Endodermal cell (in vitro differentiated cells): ENCODE results near the gene CATSPER2. TPM values are rescaled to one million over a fixed set of nuclear protein-coding genes. Genes with fewer than 3 reads are reported as not detected.
"Not testable (repeated sequence)": the region's sequence is repeated elsewhere in the genome, so short reads cannot be mapped to it uniquely, and the experiment has no call there.

Experiments used
- DNase-seq: peaks from one replicate; pipeline ENCODE4 v3.0.0-alpha.2; 2017
- H3K27ac ChIP-seq: 2 replicates; pipeline ENCODE4 v1.5.1; 2013; ENCODE audit warnings: mild to moderate bottlenecking, low read depth, low read length, moderate library complexity
- H3K27me3 ChIP-seq: 2 replicates; pipeline ENCODE4 v1.6.1; 2013; ENCODE audit warnings: mild to moderate bottlenecking, low read length, moderate library complexity; ENCODE audit not compliant: insufficient read depth, control insufficient read depth, poor library complexity, severe bottlenecking
- H3K36me3 ChIP-seq: 2 replicates; pipeline ENCODE4 v1.7.0; 2013; ENCODE audit warnings: mild to moderate bottlenecking, low read length, moderate library complexity; ENCODE audit not compliant: control insufficient read depth, insufficient read depth
- H3K4me1 ChIP-seq: one replicate; pipeline ENCODE4 v1.7.0; 2013; ENCODE audit warnings: low read length; ENCODE audit not compliant: control insufficient read depth, insufficient read depth
- H3K4me3 ChIP-seq: 2 replicates; pipeline ENCODE4 v1.5.1; 2013; ENCODE audit warnings: mild to moderate bottlenecking, low read length, moderate library complexity
- H3K9ac ChIP-seq: 2 replicates; pipeline ENCODE4 v1.6.1; 2013; ENCODE audit warnings: mild to moderate bottlenecking, low read length, moderate library complexity; ENCODE audit not compliant: poor library complexity, severe bottlenecking; ENCODE audit errors: extremely low read depth
- H3K9me3 ChIP-seq: 2 replicates; pipeline ENCODE4 v1.6.1; 2013; ENCODE audit warnings: mild to moderate bottlenecking, low read length, moderate library complexity; ENCODE audit not compliant: control insufficient read depth
- H3K27ac Mint-ChIP-seq: 2 replicates; pipeline ENCODE4 v1.8.0; 2020; ENCODE audit warnings: mixed read lengths
- H3K27me3 Mint-ChIP-seq: 2 replicates; pipeline ENCODE4 v1.8.0; 2021; ENCODE audit warnings: mild to moderate bottlenecking, mixed read lengths; ENCODE audit not compliant: insufficient read depth
- H3K36me3 Mint-ChIP-seq: 2 replicates; pipeline ENCODE4 v1.8.0; 2020; ENCODE audit warnings: low read depth, mixed read lengths
- H3K4me1 Mint-ChIP-seq: 2 replicates; pipeline ENCODE4 v1.8.0; 2020; ENCODE audit warnings: mixed read lengths
- H3K4me3 Mint-ChIP-seq: 2 replicates; pipeline ENCODE4 v1.8.0; 2020; ENCODE audit warnings: mild to moderate bottlenecking, moderate library complexity, mixed read lengths
- H3K9me3 Mint-ChIP-seq: 2 replicates; pipeline ENCODE4 v1.8.0; 2020; ENCODE audit warnings: mild to moderate bottlenecking, mixed read lengths
- WGBS, 2 experiments: methylation state at CpG; one replicate each; pipeline versions ENCODE4 v1.1.5 to v1.1.7; 2013; ENCODE audit warnings: missing lambda C conversion rate in 2 of 2, mixed read lengths in 1 of 2; ENCODE audit not compliant: insufficient coverage in 1 of 2, insufficient read length in 1 of 2; 5-methylcytosine and 5-hydroxymethylcytosine counted together
- total RNA-seq, 2 donors: library from RNA; stranded (reverse); fragmentation: NEBNext Ultra II Directional in 1 of 2; extraction: Animal tissue kit (Norgen Biotek cat#: 25700) in 1 of 2; gene quantifications; 2 replicates in 1 of 2; 3 replicates in 1 of 2; pipeline ENCODE4 v1.2.1, GENCODE V29; 2021

CATSPER2 gene
- total RNA-seq, 2 donors from 2014 or later = 1.2 to 1.5 TPM

DNA sequence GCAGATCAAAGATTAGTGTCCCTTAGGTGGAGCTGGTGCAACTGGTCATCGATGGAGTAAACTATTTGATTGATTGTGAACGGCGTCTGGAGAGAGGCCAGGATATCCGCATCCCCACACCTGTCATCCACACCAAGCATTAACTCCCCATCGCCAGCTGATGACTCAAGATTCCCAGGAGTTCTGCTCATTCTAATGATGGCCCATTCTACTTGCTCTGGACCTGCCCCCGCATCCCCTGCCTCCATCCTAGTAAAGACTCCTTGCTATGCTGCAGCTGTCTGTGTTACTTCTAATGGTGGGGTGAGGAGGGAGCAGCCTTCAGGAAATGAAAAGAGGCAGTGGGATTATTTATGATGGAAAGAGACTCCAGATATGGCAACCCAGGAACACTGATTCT lies 49.5 kb downstream of the CATSPER2 start:
- H3K9me3 ChIP-seq, H3K36me3 ChIP-seq, H3K4me1 ChIP-seq, H3K4me3 Mint-ChIP-seq, H3K4me1 Mint-ChIP-seq, H3K4me3 ChIP-seq, H3K27ac Mint-ChIP-seq, H3K9me3 Mint-ChIP-seq, DNase-seq, H3K27ac ChIP-seq, H3K9ac ChIP-seq, H3K36me3 Mint-ChIP-seq: not testable (repeated sequence)
- peaks cover 11% of the 10 kb centered on the region for H3K27me3 ChIP-seq
- peaks cover 20% of the 10 kb centered on the region for H3K27me3 Mint-ChIP-seq
- 100% methylated on average over 1 of the region's 6 CpGs; no CpG with 5 or more reads in 1 of the 2 experiments for WGBS, 2 experiments

- not testable (repeated sequence) for H3K9me3 ChIP-seq, H3K9ac ChIP-seq, H3K4me1 Mint-ChIP-seq, H3K27ac Mint-ChIP-seq, DNase-seq, H3K36me3 ChIP-seq, H3K4me3 ChIP-seq, H3K4me1 ChIP-seq, H3K27ac ChIP-seq, H3K36me3 Mint-ChIP-seq, H3K4me3 Mint-ChIP-seq, H3K27me3 Mint-ChIP-seq, H3K9me3 Mint-ChIP-seq, H3K27me3 ChIP-seq
- no CpG with 5 or more reads among the region's 43 CpGs for WGBS, 2 experiments
Measured at GRCh38 chr15:43593328-43594190, 55.1 kb downstream of the CATSPER2 start, which contains the start of gene CKMT1B. TSS of gene CKMT1B (plus strand) at chr15:43594027. CDS start at chr15:43594219, 192 bp downstream.

DNA sequence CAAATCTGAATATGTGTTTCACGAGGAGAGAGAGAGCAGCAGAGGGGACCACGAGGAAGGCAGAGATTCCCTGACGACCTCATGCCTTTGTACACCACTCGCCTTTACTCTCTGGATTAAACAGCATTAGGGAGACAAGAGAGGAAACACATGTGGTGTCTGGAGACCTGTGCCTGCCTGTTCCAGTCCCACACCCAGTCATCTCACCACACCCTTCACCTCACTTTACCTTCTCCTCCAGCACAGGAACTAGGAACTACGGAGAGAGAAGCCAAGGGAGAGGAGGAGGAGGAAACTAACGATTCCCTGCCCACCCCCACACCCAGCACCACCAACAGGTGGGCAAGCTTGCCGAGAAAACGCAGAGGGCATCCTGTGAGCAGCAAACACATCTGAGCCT lies 55.8 kb downstream of the CATSPER2 start:
- H3K4me1 Mint-ChIP-seq, H3K9ac ChIP-seq, H3K27ac ChIP-seq, H3K9me3 Mint-ChIP-seq, DNase-seq, H3K27me3 ChIP-seq, H3K4me1 ChIP-seq, H3K36me3 Mint-ChIP-seq, H3K4me3 Mint-ChIP-seq, H3K9me3 ChIP-seq, H3K36me3 ChIP-seq, H3K27me3 Mint-ChIP-seq, H3K27ac Mint-ChIP-seq, H3K4me3 ChIP-seq: not testable (repeated sequence)
- WGBS, 2 experiments = no CpG with 5 or more reads among the region's 8 CpGs

GRCh38 chr15:43589778-43590466 lies 58.7 kb downstream of the CATSPER2 start, which contains the start of gene PPIP5K1:
TSS of gene PPIP5K1 (minus strand) at chr15:43590208. CDS start at chr15:43584504, 5,704 bp downstream.
- not testable (repeated sequence) for H3K4me1 Mint-ChIP-seq, H3K27ac ChIP-seq, H3K4me1 ChIP-seq, DNase-seq, H3K36me3 ChIP-seq, H3K9ac ChIP-seq, H3K9me3 Mint-ChIP-seq, H3K4me3 ChIP-seq, H3K27me3 Mint-ChIP-seq, H3K36me3 Mint-ChIP-seq, H3K27ac Mint-ChIP-seq, H3K4me3 Mint-ChIP-seq, H3K9me3 ChIP-seq, H3K27me3 ChIP-seq
- WGBS, 2 experiments = no CpG with 5 or more reads among the region's 54 CpGs

Other genes with a start within 250 kb of the CATSPER2 start
- 100 to 1,000 TPM in 1 of 2 donors, 10 to 100 TPM in 1; 85.4 to 114 TPM for gene TP53BP1, start 155.7 kb downstream of the CATSPER2 start, total RNA-seq
- gene MAP1A, start 131.2 kb downstream of the CATSPER2 start, total RNA-seq = 1 to 10 TPM in 1 of 2 donors, under 1 TPM in 1; 0.66 to 1.1 TPM
- 10 to 100 TPM in 1 of 2 donors, 1 to 10 TPM in 1; 3.3 to 16.0 TPM for gene PPIP5K1, start 58.6 kb downstream of the CATSPER2 start, total RNA-seq
- gene CKMT1B, start 54.8 kb downstream of the CATSPER2 start, total RNA-seq = 1 to 10 TPM in 1 of 2 donors, under 1 TPM in 1; 0.58 to 4.0 TPM
- under 1 TPM in 1 of 2 donors, not detected in 1; 0.62 TPM for gene STRC, start 30.0 kb downstream of the CATSPER2 start, total RNA-seq
- 1 to 10 TPM in 1 of 2 donors, under 1 TPM in 1; 0.55 to 4.4 TPM for gene CKMT1A, start 45.0 kb upstream of the CATSPER2 start, total RNA-seq
- gene PDIA3, start 97.6 kb upstream of the CATSPER2 start, total RNA-seq = 100 to 1,000 TPM; 578 to 589 TPM
- 1 to 10 TPM; 1.3 to 2.4 TPM for gene ELL3, start 128.1 kb upstream of the CATSPER2 start, total RNA-seq
- gene SERF2, start 143.5 kb upstream of the CATSPER2 start, total RNA-seq = 100 to 1,000 TPM; 613 to 648 TPM
- gene SERINC4, start 151.4 kb upstream of the CATSPER2 start, total RNA-seq = under 1 TPM in 1 of 2 donors, not detected in 1; 0.18 TPM
- gene HYPK, start 151.8 kb upstream of the CATSPER2 start, total RNA-seq = 10 to 100 TPM; 11.3 to 18.5 TPM
- gene MFAP1, start 175.8 kb upstream of the CATSPER2 start, total RNA-seq = 10 to 100 TPM; 35.3 to 48.5 TPM
- gene WDR76, start 178.2 kb upstream of the CATSPER2 start, total RNA-seq = 10 to 100 TPM; 22.6 to 34.4 TPM